GM10266 (cell line): Measurements from ENCODE around the gene IPMK.

ENCODE experiments used
- DNase-seq: peaks from one replicate; pipeline ENCODE4 v3.0.0; 2012; ENCODE audit errors: extremely low spot score
- CTCF ChIP-seq: IDR thresholded peaks from 2 replicates; pipeline ENCODE4 v1.5.1; 2012; ENCODE audit warnings: mild to moderate bottlenecking, low read depth; ENCODE audit not compliant: control insufficient read depth, insufficient read depth; ENCODE audit errors: missing control alignments

IPMK gene

GRCh38 chr10:58300676-58301075, 33.0 kb upstream of the IPMK start:
- TF ChIP-seq CTCF, result no peak
- DNase-seq, result no peak

GRCh38 chr10:58299580-58299979, 31.9 kb upstream of the IPMK start:
- peak; percentile 79 for TF ChIP-seq CTCF
- peak; percentile 39 for DNase-seq

GRCh38 chr10:58293989-58294388, 26.3 kb upstream of the IPMK start:
- DNase-seq, result no peak
- TF ChIP-seq CTCF, result no peak

GRCh38 chr10:58291538-58292174, 24.0 kb upstream of the IPMK start:
- DNase-seq, result peak; percentile 16
- TF ChIP-seq CTCF, result peak; percentile 61

- no peak for TF ChIP-seq CTCF
- DNase-seq, result peak; percentile 46
Measured at GRCh38 chr10:58282615-58283014, 14.9 kb upstream of the IPMK start.

GRCh38 chr10:58281092-58281752, 13.5 kb upstream of the IPMK start:
- no peak for DNase-seq
- no peak for TF ChIP-seq CTCF

- TF ChIP-seq CTCF, result no peak
- DNase-seq, result no peak
Measured at GRCh38 chr10:58280477-58280876, 12.8 kb upstream of the IPMK start.
